Peyer's patch (tissue), 4 donors: ENCODE data around the gene TTYH1.

Source experiments
- CTCF ChIP-seq, 6 experiments: fragments of 450-650 bp in 4 of 6; fragments of 200-600 bp in 2 of 6; sonication (generic) in 1 of 6; IDR thresholded peaks; one replicate each; pipeline ENCODE4 v1.5.1; 2017 to 2019; ENCODE audit warnings: antibody characterized with exemption in 6 of 6, mild to moderate bottlenecking in 3 of 6, moderate library complexity in 1 of 6
- POLR2A ChIP-seq, 2 donors: fragments of 450-650 bp; IDR thresholded peaks; one replicate each; pipeline ENCODE4 v1.5.1; 2017; ENCODE audit warnings: antibody characterized with exemption in 2 of 2, mild to moderate bottlenecking in 2 of 2, moderate library complexity in 2 of 2

DNA sequence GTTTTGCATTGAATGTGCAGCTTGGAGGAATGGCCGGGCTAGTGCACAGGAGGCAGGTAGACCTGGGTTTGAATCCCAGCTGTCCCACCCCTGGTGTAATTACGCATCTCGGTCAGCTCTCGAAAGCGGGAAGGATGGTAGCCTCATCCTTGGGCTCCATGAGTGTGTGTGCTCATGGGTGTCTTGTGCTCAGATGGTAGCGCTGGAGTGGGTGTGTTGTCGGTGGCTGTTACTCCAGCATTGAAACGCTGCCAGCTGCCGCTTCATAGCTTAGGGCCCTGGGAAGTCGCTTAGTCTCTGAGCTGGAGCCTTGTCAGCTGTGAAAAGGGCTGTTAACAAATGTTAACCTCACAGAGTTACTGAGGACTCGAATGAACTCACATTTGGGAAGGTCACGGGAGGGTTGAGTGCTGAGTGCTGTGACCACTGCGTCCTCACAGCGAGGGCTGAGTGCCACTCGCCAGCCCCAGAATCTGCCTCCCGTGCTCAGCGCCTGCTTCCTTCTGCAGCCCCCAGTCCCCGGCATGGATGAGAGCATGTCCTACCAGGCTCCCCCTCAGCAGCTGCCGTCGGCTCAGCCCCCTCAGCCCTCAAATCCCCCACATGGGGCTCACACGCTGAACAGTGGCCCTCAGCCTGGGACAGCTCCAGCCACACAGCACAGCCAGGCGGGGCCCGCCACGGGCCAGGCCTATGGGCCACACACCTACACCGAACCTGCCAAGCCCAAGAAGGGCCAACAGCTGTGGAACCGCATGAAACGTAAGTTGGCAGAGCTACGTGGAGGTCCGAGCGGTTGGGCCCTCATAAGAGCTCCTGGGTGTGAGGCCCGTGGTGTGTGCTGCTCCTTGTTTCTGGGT lies 38.9 kb downstream of the TTYH1 start:
- no peak for TF ChIP-seq CTCF (IDR thresholded peaks at IDR 0.05)
- TF ChIP-seq POLR2A (IDR thresholded peaks at IDR 0.05) = no peak
